Prostate gland (tissue), 2 donors: ENCODE data around the gene RNF144B.
"Not testable (repeated sequence)": the region's sequence is repeated elsewhere in the genome, so short reads cannot be mapped to it uniquely, and the experiment has no call there.

Source experiments
- CTCF ChIP-seq, 4 experiments: fragments of 200-600 bp in 2 of 4; fragments of 450-650 bp in 2 of 4; sonication (generic) in 2 of 4; IDR thresholded peaks; 1 replicate in 3 of 4; 2 replicates in 1 of 4; pipeline ENCODE4 v1.5.1; 2016 to 2019; ENCODE audit warnings: antibody characterized with exemption in 4 of 4, mild to moderate bottlenecking in 2 of 4, moderate library complexity in 2 of 4
- POLR2A ChIP-seq: fragments of 450-650 bp; IDR thresholded peaks from one replicate; pipeline ENCODE4 v1.6.1; 2016; ENCODE audit warnings: antibody characterized with exemption, mild to moderate bottlenecking

GRCh38 chr6:18458086-18458485 is 70.9 kb downstream of the RNF144B start:
- not testable (repeated sequence) for TF ChIP-seq CTCF (IDR thresholded peaks at IDR 0.05); POLR2A
